RPMI8226 (cell line): ENCODE results near the gene MTCH1.

Experiments
- DNase-seq: peaks from one replicate; pipeline ENCODE4 v3.0.0-alpha.2; 2015

Gene MTCH1

DNA sequence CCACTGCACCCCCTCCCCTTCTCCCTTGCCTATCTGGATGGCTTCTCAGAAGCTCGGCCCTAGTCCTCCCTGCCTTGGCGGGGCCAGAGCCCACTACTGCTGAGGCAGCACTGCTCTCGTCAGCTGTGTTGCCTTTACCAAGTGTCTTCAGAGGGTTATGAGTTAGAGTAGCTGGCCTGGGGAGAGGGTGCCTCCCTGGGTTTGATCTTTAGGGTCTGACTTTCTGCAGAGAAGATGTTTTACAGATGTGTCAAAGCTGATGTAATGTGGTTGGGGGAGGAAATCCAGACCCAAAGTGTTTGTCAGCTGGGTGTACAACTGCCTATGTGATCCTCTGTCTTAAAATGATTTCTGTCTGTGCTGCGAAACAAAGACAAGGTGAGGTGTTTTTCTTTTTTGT is 61.9 kb downstream of the MTCH1 start:
- DNase-seq = no peak

DNA sequence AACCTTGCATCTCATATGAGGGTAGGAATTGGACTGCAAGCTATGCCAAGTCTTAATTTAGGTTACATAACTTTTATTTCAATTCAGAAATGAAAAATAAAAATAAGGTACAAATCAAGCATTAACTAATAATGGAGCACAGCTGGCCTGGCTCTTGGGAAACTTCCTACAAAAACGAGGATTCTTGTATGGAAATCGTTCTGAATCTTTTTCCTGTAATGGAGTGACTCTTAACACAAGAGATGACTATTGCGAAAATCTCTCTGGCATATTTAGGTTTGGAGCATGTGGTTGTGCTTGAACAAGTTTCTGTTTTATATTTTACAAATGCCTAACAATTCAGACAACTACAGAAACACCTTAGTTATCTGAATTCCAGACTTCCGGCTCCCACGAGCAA is 65.5 kb downstream of the MTCH1 start:
- DNase-seq = no peak

GRCh38 chr6:36920049-36920448 is 65.9 kb downstream of the MTCH1 start:
- no peak for DNase-seq
